CD4-positive, CD25-positive, alpha-beta regulatory T cell (primary cell): Measurements from ENCODE around the gene AUTS2. TPM values are rescaled to one million over a fixed set of nuclear protein-coding genes. Genes with fewer than 3 reads are reported as not detected.

Experiments used
- ATAC-seq, 2 donors: fragments of 150-1000 bp; cut with Tn5 transposase; one replicate each; pipeline ENCODE4 v1.10.0; 2021; ENCODE audit warnings: low read depth in 2 of 2, moderate number of reproducible peaks in 2 of 2, moderate library complexity in 1 of 2
- DNase-seq, 3 donors: peaks; one replicate each; pipeline versions ENCODE4 v3.0.0 to v3.0.0-alpha.2; 2012 to 2022; ENCODE audit warnings: mixed read lengths in 1 of 3
- H3K27ac ChIP-seq: one replicate; pipeline ENCODE4 v1.7.0; 2013; ENCODE audit warnings: mild to moderate bottlenecking, low read length; ENCODE audit not compliant: insufficient read depth, poor library complexity, severe bottlenecking
- H3K27me3 ChIP-seq: one replicate; pipeline ENCODE4 v1.7.0; 2013; ENCODE audit warnings: low read length; ENCODE audit not compliant: control insufficient read depth, insufficient read depth
- H3K36me3 ChIP-seq: one replicate; pipeline ENCODE4 v1.7.0; 2013; ENCODE audit warnings: mild to moderate bottlenecking, low read length, moderate library complexity; ENCODE audit not compliant: control insufficient read depth, insufficient read depth
- H3K4me1 ChIP-seq: 2 replicates; pipeline ENCODE4 v1.7.0; 2013; ENCODE audit warnings: mild to moderate bottlenecking, low read length; ENCODE audit not compliant: insufficient read depth, control insufficient read depth, poor library complexity, severe bottlenecking
- H3K4me3 ChIP-seq: one replicate; pipeline ENCODE4 v1.7.0; 2013; ENCODE audit warnings: low read depth, mild to moderate bottlenecking, low read length, moderate library complexity
- H3K9me3 ChIP-seq, 2 experiments: 1 replicate in 1 of 2; 2 replicates in 1 of 2; pipeline ENCODE4 v1.7.0; 2013; ENCODE audit warnings: low read length in 2 of 2, mild to moderate bottlenecking in 1 of 2, moderate library complexity in 1 of 2; ENCODE audit not compliant: control insufficient read depth in 2 of 2
- H3K27ac Mint-ChIP-seq, 3 donors: one replicate each; pipeline ENCODE4 v1.8.0; 2020 to 2022; ENCODE audit warnings: mild to moderate bottlenecking in 3 of 3, mixed read lengths in 3 of 3, moderate library complexity in 2 of 3
- H3K27me3 Mint-ChIP-seq: one replicate; pipeline ENCODE4 v1.8.0; 2022; ENCODE audit warnings: mild to moderate bottlenecking, mixed read lengths
- H3K36me3 Mint-ChIP-seq: one replicate; pipeline ENCODE4 v1.8.0; 2020; ENCODE audit warnings: mixed read lengths
- H3K4me1 Mint-ChIP-seq, 4 donors: one replicate each; pipeline ENCODE4 v1.8.0; 2020 to 2022; ENCODE audit warnings: mixed read lengths in 4 of 4, mild to moderate bottlenecking in 1 of 4
- H3K4me3 Mint-ChIP-seq, 4 donors: one replicate each; pipeline ENCODE4 v1.8.0; 2020 to 2022; ENCODE audit warnings: mild to moderate bottlenecking in 4 of 4, mixed read lengths in 4 of 4, moderate library complexity in 3 of 4
- H3K9me3 Mint-ChIP-seq, 7 donors: one replicate each; pipeline ENCODE4 v1.8.0; 2020 to 2022; ENCODE audit warnings: mixed read lengths in 7 of 7, mild to moderate bottlenecking in 3 of 7, moderate library complexity in 2 of 7
- polyA plus RNA-seq, 4 donors: library from polyadenylated mRNA; unstranded; fragments of 300-500 nt; fragmentation: Illumina TruSeq; gene quantifications; one replicate each; pipeline ENCODE4 v1.2.3, GENCODE V29; 2021
- total RNA-seq: library from RNA; stranded (reverse); gene quantifications from one replicate; pipeline ENCODE4 v1.2.3, GENCODE V29; 2022

The AUTS2 gene
- total and polyA plus RNA-seq, 5 donors from 2014 or later, result 0.47 to 32.4 (median 0.74) TPM

- Mint-ChIP-seq H3K27ac (no peak overlapping the region), H3K36me3 (no peaks in the 10 kb centered on the region), H3K27me3 (no peaks in the 10 kb centered on the region), H3K4me3 (no peak overlapping the region), H3K4me1 (no peaks in the 10 kb centered on the region), H3K9me3 (peaks cover 0 to 1% (median 0%) of the 10 kb centered on the region in 7 donors)
- ATAC-seq (no peak), DNase-seq (no peak)
- H3K27me3 ChIP-seq, result no peaks in the 10 kb centered on the region
- no peak overlapping the region for H3K27ac ChIP-seq
- H3K9me3 ChIP-seq, result no peaks in the 10 kb centered on the region
- no peaks in the 10 kb centered on the region for H3K36me3 ChIP-seq
- no peak overlapping the region for H3K4me3 ChIP-seq
- H3K4me1 ChIP-seq, result no peaks in the 10 kb centered on the region
Measured at GRCh38 chr7:70027867-70028266, 429.6 kb downstream of the AUTS2 start.

GRCh38 chr7:70028620-70029019, 430.3 kb downstream of the AUTS2 start:
- Histone ChIP-seq H3K27me3 (no peaks in the 10 kb centered on the region), H3K4me1 (no peaks in the 10 kb centered on the region), H3K9me3 (no peaks in the 10 kb centered on the region), H3K27ac (no peak overlapping the region), H3K4me3 (no peak overlapping the region), H3K36me3 (no peaks in the 10 kb centered on the region)
- Mint-ChIP-seq H3K4me3 (no peak overlapping the region), H3K4me1 (no peaks in the 10 kb centered on the region), H3K27me3 (no peaks in the 10 kb centered on the region), H3K27ac (no peak overlapping the region), H3K36me3 (no peaks in the 10 kb centered on the region), H3K9me3 (peaks cover 0 to 2% (median 0%) of the 10 kb centered on the region in 7 donors)
- DNase-seq (no peak), ATAC-seq (no peak)

GRCh38 chr7:70029993-70030392, 431.7 kb downstream of the AUTS2 start:
- no peaks in the 10 kb centered on the region for H3K9me3 ChIP-seq
- H3K4me1 Mint-ChIP-seq, result no peaks in the 10 kb centered on the region

GRCh38 chr7:70030745-70031144, 432.5 kb downstream of the AUTS2 start:
- ATAC-seq (no peak), DNase-seq (no peak)
- H3K27me3 ChIP-seq, result no peaks in the 10 kb centered on the region
- no peak overlapping the region for H3K4me3 ChIP-seq
- Mint-ChIP-seq H3K4me3 (no peak overlapping the region), H3K9me3 (peaks cover 0 to 4% (median 1%) of the 10 kb centered on the region in 7 donors), H3K27ac (no peak overlapping the region), H3K36me3 (no peaks in the 10 kb centered on the region), H3K27me3 (no peaks in the 10 kb centered on the region), H3K4me1 (no peaks in the 10 kb centered on the region)
- H3K9me3 ChIP-seq, result no peaks in the 10 kb centered on the region
- no peak overlapping the region for H3K27ac ChIP-seq
- H3K4me1 ChIP-seq, result no peaks in the 10 kb centered on the region
- no peaks in the 10 kb centered on the region for H3K36me3 ChIP-seq

More at GRCh38 chr7:70029993-70030392, 431.7 kb downstream of the AUTS2 start:
- Mint-ChIP-seq H3K27me3 (no peaks in the 10 kb centered on the region), H3K4me3 (no peak overlapping the region), H3K27ac (no peak overlapping the region), H3K9me3 (peaks cover 0 to 2% (median under 1%) of the 10 kb centered on the region in 7 donors), H3K36me3 (no peaks in the 10 kb centered on the region)
- Histone ChIP-seq H3K36me3 (no peaks in the 10 kb centered on the region), H3K27me3 (no peaks in the 10 kb centered on the region), H3K4me3 (no peak overlapping the region), H3K4me1 (no peaks in the 10 kb centered on the region), H3K27ac (no peak overlapping the region)
- ATAC-seq (no peak), DNase-seq (no peak)

GRCh38 chr7:70031245-70031644, 433.0 kb downstream of the AUTS2 start:
- Histone ChIP-seq H3K4me3 (no peak overlapping the region), H3K27me3 (no peaks in the 10 kb centered on the region), H3K27ac (no peak overlapping the region), H3K36me3 (no peaks in the 10 kb centered on the region), H3K4me1 (no peaks in the 10 kb centered on the region), H3K9me3 (no peaks in the 10 kb centered on the region)
- Mint-ChIP-seq H3K4me1 (no peaks in the 10 kb centered on the region), H3K27me3 (no peaks in the 10 kb centered on the region), H3K9me3 (peaks cover 0 to 4% (median 0%) of the 10 kb centered on the region in 7 donors), H3K36me3 (no peaks in the 10 kb centered on the region), H3K27ac (no peak overlapping the region), H3K4me3 (no peak overlapping the region)
- no peak for DNase-seq
- no peak for ATAC-seq

GRCh38 chr7:70032649-70033048, 434.4 kb downstream of the AUTS2 start:
- Histone ChIP-seq H3K9me3 (no peaks in the 10 kb centered on the region), H3K4me3 (no peak overlapping the region), H3K4me1 (no peaks in the 10 kb centered on the region), H3K36me3 (no peaks in the 10 kb centered on the region), H3K27ac (no peak overlapping the region), H3K27me3 (no peaks in the 10 kb centered on the region)
- Mint-ChIP-seq H3K4me1 (no peaks in the 10 kb centered on the region), H3K36me3 (no peaks in the 10 kb centered on the region), H3K27ac (no peak overlapping the region), H3K4me3 (no peak overlapping the region), H3K27me3 (no peaks in the 10 kb centered on the region), H3K9me3 (peaks cover 0 to 4% (median 0%) of the 10 kb centered on the region in 7 donors)
- DNase-seq (no peak), ATAC-seq (no peak)

- Mint-ChIP-seq H3K36me3 (no peaks in the 10 kb centered on the region), H3K27me3 (no peaks in the 10 kb centered on the region), H3K4me3 (no peak overlapping the region), H3K4me1 (no peaks in the 10 kb centered on the region), H3K27ac (no peak overlapping the region), H3K9me3 (peaks cover 0 to 4% (median 0%) of the 10 kb centered on the region in 7 donors)
- no peak overlapping the region for H3K4me3 ChIP-seq
- ATAC-seq, result no peak
- DNase-seq, result no peak
- H3K36me3 ChIP-seq, result no peaks in the 10 kb centered on the region
- H3K27me3 ChIP-seq, result no peaks in the 10 kb centered on the region
- no peaks in the 10 kb centered on the region for H3K4me1 ChIP-seq
- no peaks in the 10 kb centered on the region for H3K9me3 ChIP-seq
- H3K27ac ChIP-seq, result no peak overlapping the region
Measured at GRCh38 chr7:70033226-70033625, 435.0 kb downstream of the AUTS2 start.

- Histone ChIP-seq H3K36me3 (no peaks in the 10 kb centered on the region), H3K4me1 (no peaks in the 10 kb centered on the region), H3K4me3 (no peak overlapping the region), H3K27ac (no peak overlapping the region), H3K9me3 (no peaks in the 10 kb centered on the region), H3K27me3 (no peaks in the 10 kb centered on the region)
- Mint-ChIP-seq H3K27ac (no peak overlapping the region), H3K9me3 (peaks cover 0 to 4% (median 0%) of the 10 kb centered on the region in 7 donors), H3K27me3 (no peaks in the 10 kb centered on the region), H3K36me3 (no peaks in the 10 kb centered on the region), H3K4me1 (no peaks in the 10 kb centered on the region), H3K4me3 (no peak overlapping the region)
- no peak for ATAC-seq
- no peak for DNase-seq
Measured at GRCh38 chr7:70034999-70035398, 436.7 kb downstream of the AUTS2 start.
